ENCODE data around the gene WNT4. TPM values are rescaled to one million over a fixed set of nuclear protein-coding genes. Genes with fewer than 3 reads are reported as not detected.

The WNT4 gene
- polyA plus RNA-seq, 3 donors = 0.24 to 1.0 (median 0.45) TPM

DNA sequence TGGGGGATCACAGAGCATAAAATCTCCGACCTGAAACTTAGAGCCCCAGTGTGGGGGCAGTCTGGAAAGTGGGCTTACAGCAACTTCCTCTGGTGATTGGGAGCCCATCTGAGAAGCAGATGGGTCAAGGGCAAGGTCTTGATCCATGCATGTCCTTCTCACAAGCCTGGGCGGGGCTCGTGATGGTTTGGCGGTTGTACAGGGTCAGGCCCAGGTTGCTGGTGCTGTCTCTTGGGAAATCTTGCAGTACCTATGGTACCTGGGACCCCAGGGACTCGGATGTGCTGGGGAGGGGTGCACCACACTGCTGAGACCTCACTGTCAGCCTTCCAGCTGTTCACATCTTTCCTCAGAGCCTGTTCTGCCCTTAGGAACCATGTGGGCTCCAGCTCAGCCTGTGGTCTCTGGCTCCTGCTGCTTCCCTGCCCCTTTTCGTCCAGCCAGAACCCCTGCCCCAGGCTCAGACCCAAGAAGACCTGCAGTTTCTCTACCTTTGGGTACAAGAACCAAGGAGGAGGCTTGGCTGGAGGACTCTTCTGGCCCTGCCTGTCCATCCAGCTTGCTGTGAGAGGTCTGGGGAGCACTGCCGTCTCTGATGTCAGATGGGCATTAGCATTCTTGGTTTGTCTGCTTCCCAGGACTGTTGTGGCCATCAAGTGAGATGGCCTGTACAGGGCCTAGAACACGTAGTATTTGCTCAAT, 24.5 kb downstream of the WNT4 start:
- 79 to 89% (median 84%) methylated on average over 7 to 8 of the region's 8 CpGs for WGBS, 3 donors
- no peak overlapping the region for H3K27ac ChIP-seq (ENCODE audit: low read depth, low read length)

DNA sequence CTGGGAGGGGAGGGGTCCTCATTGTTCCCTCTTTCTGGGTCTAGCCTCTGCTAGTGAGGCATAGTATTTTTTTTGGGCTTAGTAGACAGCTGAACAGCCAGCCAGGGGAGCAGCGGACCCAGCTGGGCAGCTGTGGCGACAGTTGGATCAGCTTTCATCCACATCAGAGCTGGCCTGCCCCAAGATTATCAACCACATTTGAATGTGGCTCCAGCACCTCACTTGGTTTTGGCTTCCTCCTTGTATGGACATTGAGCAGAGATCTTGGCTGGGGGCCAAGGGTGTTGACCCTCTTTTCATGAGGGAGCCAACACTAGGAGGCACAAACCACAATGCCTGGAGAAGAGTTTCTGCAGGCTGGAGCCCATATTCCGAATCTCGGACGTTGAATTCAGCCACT, 25.0 kb downstream of the WNT4 start:
- no peak overlapping the region for H3K27ac ChIP-seq (ENCODE audit: low read depth, low read length)
- WGBS, 3 donors = 77 to 84% (median 83%) methylated on average over 5 of the region's 5 CpGs

DNA sequence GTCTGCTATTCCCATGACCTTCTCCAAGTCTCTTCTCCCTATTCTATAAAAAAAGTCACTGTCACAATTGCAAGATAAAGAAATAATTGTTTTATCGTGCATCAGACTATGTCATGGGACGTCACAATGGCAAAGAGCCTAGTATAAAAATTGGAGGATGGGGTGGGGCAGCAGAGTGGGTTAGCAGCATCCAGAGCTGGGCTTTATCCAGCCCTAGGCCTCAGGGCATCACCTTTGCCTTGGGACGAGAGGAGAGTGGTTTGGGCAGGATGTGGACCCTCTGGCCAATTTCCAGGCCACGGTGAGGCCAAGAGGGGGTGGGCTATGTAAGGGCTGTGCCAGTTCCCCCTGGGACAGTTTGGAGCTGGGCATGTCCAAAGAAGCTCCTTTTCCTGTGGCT, 25.7 kb downstream of the WNT4 start:
- no peak overlapping the region for H3K27ac ChIP-seq (ENCODE audit: low read depth, low read length)
- 51 to 82% (median 54%) methylated on average over 4 of the region's 4 CpGs for WGBS, 3 donors

DNA sequence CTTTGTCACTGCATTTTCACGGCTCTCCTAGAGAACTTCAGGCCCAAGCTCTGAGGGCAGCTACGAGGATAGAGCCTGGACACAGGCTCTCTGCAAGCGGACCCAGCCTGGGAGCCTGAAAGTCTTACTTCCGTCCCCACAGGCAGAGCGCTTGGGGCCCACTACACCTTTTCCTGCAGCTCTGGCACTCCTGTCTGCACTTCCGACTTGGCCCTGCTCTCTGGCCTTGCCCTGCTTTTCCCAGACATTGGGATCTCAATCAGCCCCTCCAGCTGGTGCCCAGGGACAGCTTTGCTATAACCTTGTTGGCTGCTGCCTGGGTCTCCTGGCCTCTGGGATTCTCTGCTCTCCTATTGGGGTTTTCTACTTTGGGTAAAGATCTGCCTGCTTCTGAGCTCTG, 27.6 kb downstream of the WNT4 start:
- no peak overlapping the region for H3K27ac ChIP-seq (ENCODE audit: low read depth, low read length)
- 83 to 85% (median 85%) methylated on average over 6 of the region's 6 CpGs for WGBS, 3 donors

DNA sequence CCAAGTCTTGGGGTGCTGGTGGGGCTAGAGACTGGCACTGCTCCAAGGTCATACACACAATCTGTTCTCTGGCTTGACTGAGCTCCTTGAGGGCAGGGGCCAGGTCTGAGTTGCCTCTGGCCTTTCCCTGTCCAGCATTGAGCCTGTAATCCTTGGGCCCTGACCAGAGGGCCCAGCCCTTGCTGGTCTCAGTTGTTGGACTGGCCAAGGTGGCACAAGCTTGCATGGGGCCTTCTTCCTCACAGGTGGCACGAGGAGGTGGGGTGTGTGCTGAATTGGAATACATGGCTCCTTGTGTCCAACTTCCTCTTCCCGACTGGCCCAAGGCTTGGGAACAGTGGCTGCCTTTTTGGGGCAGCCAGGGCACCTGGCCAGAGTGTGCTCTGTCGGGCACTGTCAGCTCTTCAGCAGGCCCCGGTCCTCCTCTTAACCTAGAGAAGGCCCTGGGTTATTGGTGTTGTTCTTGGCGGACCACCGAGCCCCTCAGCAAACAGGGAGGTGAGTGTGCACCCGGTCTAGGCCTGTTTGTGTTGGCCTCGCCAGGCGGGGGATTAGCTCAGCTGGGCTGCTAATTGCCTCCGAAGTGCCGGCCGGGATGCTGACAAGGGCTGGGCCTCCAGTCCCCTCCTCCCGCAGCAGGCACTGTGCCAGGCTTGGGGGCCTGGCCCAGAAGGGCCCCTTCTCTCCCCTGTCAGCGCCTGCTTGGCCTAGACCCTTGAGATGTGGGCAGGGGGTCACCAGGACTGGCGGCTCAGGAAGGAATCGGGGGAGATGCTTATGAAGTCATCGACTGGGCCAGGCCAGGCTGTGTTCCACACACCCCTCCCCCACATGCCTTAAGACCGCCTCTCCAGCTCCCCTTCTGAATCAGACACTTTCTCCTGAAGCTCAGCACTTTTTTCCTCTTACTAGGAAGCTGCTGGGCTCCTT, 28.5 kb downstream of the WNT4 start:
- H3K27ac ChIP-seq (ENCODE audit: low read depth, low read length) = no peak overlapping the region
- WGBS, 3 donors = 51 to 67% (median 53%) methylated on average over 16 to 18 of the region's 18 CpGs

DNA sequence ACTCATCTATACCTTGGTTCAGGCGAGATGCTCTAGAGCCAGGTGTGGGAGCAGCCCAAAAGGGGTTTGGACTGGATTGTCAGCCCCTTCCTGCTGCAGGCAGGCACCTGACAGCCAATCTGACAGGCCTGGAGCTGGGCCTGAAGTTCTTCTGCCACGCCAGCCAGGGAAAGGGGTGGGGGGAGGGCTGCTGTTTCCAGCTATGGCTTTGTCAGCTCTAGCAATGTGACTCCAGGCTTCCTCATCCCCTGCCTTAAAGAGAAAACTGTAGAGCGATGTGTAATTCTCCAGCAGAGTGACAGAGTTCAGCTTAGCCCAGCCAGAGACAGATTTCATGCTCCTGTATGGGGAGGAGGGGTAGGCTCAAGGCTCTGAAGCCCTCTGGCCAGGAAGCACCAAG, 30.3 kb downstream of the WNT4 start:
- 88 to 90% (median 89%) methylated on average over 3 of the region's 3 CpGs for WGBS, 3 donors
- no peak overlapping the region for H3K27ac ChIP-seq (ENCODE audit: low read depth, low read length)

DNA sequence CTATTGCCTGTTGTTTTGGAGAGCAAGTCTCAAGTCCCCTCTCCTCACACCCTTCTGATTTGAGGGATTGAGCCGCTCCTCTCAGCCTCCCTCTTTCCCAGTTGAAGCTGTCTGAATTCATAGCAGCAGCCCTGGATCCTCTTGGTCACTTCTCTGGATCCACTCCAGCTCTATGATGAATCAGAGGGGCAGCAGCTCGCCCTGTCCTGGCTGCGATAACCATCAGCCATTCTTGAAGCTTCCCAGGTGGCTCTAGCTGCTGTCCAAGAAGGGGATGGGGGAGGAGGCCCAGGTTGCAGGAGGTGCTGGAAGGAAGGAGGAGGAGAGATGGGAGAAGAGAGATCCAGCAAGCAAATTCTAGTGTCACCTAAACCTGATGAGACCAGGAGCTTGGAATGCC, 31.3 kb downstream of the WNT4 start:
- WGBS, 3 donors = 73 to 80% (median 80%) methylated on average over 3 of the region's 3 CpGs
- H3K27ac ChIP-seq (ENCODE audit: low read depth, low read length) = no peak overlapping the region

DNA sequence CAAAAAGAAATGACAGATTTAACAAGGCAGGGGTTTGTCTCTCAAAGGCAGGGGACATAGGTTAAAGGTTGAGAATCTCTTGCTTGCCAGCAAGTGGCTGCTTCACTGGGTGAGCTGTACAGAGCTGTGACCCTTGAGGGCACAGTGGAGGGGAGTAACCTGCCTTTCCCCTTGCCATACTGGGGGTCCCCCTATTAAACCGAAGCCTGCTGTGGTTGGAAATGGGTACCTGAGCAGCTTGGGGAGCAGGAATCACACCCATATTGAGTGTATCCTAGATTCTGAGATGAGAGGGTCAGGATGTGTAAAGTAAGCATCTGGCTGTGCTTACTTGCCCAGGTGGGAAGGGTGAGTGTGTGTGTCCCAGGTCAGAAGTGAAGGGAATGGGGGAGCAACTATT, 31.8 kb downstream of the WNT4 start:
- no peak overlapping the region for H3K27ac ChIP-seq (ENCODE audit: low read depth, low read length)
- 93 to 95% (median 95%) methylated on average over 1 of the region's 1 CpG for WGBS, 3 donors

DNA sequence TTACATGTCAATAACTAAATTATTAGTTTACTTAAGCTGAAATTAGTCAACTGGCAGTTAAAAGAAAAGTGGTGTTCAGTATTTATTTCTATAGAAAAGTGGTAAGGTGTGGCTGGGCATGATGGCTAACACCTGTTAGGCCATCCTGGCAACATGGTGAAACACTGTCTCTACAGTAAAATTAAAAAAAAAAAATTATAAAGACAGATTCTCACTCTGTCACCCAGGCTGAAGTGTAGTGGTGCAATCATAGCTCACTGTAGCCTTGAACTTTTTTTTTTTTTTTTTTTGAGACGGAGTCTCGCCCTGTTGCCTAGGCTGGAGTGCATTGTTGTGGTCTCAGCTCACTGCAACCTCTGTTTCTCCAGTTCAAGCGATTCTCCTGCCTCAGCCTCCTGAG, 32.9 kb downstream of the WNT4 start:
- 90 to 98% (median 96%) methylated on average over 3 of the region's 3 CpGs for WGBS, 3 donors

DNA sequence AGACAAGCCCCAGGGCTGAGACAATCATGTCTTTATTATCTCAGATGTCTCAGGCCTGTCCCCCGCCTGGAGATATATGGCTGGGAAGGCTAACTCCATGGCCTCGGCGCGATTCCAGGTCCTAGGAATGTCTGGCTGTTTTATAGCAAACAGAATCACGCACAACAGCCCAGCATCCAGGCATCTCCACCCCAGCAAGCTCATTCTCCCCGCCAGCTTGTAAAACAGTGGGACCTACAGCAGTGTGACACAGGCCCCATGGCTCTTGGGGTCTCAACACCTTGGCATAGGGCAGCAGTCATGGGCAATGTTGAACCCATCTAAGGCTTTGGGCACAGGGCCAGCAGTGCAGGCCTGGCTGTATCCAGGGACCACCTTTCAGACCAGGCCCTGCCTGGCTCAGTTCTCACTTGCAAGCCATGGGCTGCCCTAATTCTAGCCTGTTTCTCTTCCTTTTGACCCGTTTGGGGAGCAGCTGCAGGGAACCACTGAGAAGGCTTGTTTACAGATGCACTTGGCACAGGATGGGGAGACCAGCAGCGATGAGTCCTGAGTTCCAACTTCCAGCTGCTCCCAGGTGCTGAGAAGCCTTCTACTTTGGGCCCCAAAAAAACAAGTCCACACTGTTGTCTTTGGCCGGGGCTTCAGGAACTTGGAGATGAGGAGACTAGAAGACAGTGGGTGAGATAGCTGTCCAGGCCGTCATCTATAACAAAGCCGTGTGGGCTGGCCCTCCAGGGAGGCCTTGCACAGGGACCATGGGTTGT, 34.4 kb downstream of the WNT4 start:
- H3K27ac ChIP-seq (ENCODE audit: low read depth, low read length) = no peak overlapping the region
- 46 to 74% (median 70%) methylated on average over 11 of the region's 11 CpGs for WGBS, 3 donors

More for the DNA sequence above, 32.9 kb downstream of the WNT4 start:
- H3K27ac ChIP-seq (ENCODE audit: low read depth, low read length) = no peak overlapping the region

DNA sequence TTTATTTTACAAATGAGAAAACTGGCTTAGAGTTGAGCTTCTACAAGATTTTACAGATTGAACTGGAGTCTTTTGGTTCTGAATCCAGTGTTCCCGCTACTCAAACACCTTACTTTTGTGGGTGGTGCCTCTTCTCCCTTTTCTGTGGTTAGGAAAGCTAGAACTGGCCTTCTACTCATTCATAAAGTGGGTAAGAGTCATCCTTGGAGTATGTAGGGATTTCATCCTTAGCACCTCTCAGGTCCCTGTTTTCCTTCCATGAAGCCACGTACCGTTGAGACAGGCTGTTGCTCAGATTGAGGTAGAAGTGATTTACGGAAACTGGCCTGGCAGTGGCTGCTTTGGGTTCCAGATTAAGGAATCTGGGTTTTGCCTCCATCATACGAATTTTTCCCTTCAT, 35.8 kb downstream of the WNT4 start:
- no peak overlapping the region for H3K27ac ChIP-seq (ENCODE audit: low read depth, low read length)
- WGBS, 3 donors = 91 to 94% (median 93%) methylated on average over 5 of the region's 5 CpGs

DNA sequence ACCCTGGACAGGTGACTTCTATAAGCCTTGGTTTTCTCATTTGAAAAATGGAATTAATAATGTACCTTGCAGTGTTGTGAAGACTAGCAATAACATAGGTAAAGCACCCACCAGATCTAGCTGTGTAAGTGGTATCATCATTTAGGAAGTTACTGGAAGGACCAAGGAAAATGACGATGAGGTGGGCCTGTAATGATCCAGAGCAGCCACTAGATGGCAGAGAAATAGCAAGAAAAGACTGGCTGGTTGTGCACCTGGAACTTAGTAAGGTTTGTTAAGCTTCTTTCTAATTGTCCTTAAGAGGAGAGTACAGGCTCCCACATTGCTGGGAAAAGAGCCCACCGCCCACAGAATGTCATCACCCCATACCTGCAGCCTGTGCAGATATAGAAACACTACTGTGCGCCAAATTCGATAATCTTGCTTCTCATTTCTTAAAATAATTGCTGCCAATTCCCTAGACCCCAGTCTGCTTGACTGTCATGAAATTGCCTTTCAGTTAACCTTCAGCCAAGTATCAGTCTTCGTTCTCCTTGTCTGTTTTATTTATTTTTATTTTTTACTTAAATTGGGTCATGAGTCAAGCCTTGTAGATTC, 37.2 kb downstream of the WNT4 start:
- WGBS, 3 donors = 53 to 65% (median 65%) methylated on average over 5 of the region's 5 CpGs
- H3K27ac ChIP-seq (ENCODE audit: low read depth, low read length) = no peak overlapping the region

DNA sequence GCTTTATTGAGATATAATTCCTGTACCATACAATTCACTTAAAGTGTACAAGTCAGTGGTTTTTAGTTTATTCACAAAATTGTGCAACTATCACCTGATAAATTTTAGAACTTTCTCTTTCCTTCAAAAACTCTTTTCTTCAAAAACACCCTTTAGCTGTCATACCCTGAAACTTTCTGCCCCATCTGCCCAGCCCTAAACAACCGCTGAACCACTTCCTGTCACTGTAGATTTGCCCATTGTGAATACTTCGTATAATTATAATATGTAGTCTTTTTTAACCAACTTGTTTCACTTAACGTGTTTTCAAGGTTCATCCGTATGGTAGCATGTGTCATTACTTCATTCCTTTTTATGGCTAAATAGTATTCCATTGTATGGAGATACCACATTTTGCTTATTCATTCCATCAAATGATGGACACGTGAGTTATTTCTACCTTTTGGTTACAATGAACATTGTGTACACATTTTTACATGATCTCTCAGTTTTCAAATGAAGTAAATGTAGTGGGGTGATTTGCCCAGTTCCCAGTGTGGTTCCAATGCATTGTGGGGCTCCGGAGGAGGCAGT, 37.9 kb downstream of the WNT4 start:
- H3K27ac ChIP-seq (ENCODE audit: low read depth, low read length) = no peak overlapping the region
- 79 to 93% (median 86%) methylated on average over 6 of the region's 6 CpGs for WGBS, 3 donors

DNA sequence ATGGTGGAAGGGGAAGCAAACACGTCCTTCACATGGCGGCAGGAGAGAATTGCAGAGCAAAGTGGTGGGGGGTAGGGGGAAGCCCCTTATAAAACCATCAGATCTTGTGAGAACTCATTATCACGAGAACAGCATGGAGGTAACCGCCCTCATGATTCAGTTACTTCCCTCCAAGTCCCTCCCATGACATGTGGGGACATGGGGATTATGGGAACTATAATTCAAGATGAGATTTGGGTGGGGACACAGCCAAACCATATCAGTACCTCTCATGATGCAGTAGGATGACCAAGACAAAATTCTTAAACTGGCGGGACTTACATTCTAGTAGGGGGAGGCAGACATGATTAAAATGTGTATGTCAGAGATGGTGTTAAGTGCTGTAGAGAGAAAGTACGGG, 38.8 kb downstream of the WNT4 start:
- no peak overlapping the region for H3K27ac ChIP-seq (ENCODE audit: low read depth, low read length)
- WGBS, 3 donors = 77 to 92% (median 77%) methylated on average over 6 of the region's 6 CpGs

DNA sequence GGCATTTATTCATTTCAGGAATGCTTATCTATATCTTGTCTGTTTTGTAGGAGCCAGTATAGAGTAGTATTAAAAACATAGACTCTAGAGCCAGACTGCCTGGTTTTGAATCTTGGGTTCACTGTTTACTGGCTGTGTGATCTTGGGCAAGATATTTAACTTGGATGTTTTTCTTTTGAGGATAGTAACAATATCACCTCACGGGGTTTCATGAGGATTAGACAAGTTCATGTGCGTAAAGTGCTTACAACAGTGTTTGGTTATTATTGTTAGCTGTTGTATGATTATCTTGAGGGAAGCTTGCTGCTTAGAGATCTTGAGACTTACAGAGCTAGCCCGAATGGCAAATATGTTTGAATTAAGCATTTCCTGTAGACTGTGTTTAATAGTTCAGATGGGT, 40.2 kb downstream of the WNT4 start:
- H3K27ac ChIP-seq (ENCODE audit: low read depth, low read length) = no peak overlapping the region
- 39 to 89% (median 81%) methylated on average over 3 of the region's 3 CpGs for WGBS, 3 donors

DNA sequence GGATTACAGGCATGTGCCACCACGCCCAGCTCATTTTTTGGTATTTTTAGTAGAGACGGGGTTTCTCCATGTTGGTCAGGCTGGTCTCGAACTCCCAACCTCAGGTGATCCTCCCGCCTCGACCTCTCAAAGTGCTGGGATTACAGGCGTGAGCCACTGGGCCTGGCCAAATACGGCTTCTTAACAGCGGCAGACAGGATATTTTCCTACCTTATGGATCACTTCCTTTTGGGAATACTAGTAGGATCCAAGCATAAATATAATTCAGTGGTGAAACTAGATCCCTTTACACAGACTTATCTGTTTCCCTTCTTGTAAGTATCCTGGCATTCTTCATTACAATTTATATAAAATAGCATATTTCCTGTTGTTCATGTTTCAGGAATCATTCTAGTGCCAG, 40.9 kb downstream of the WNT4 start:
- 77 to 88% (median 78%) methylated on average over 8 of the region's 8 CpGs for WGBS, 3 donors
- H3K27ac ChIP-seq (ENCODE audit: low read depth, low read length) = no peak overlapping the region

DNA sequence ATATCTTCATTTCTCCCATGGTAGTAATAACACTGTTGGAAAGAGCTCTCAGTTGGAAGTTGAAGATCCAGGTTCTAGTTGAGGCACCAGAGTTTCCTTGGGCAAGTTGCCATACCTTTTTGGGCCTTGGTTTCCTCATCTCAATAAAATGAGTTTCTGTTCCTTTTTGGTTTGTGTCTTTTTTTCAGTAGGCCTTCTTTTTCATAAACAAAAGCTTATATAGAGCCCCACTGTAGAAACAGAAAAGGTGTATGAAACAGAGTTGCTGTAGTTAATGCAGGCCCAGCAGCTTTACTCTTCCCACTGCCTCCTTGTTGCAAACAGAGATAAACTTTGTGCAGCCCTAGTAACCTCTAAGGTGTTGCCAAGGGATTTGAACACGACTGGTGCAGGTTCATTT, 41.7 kb downstream of the WNT4 start:
- H3K27ac ChIP-seq (ENCODE audit: low read depth, low read length) = no peak overlapping the region
- WGBS, 3 donors = 39 to 64% (median 56%) methylated on average over 1 of the region's 1 CpG

DNA sequence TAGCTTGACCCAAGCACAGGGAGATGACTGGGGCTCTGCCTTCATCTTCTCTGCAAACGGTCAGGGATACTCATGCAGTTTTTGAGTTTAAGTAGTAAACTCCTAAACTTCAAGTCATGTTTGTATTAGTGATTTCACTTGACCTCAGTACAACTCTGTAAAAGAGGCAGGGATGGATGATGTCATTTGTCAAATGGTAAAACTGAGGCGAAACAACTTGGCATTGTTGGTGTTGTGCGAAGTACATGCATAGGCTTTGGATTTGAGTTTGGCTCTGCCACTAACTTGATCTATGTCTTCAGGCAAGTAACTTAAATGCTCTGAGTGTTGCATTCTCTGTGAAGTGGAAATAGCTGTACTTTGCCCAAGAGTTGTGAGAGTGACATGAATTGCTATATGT, 42.7 kb downstream of the WNT4 start:
- H3K27ac ChIP-seq (ENCODE audit: low read depth, low read length) = no peak overlapping the region
- WGBS, 3 donors = 91 to 95% (median 91%) methylated on average over 3 of the region's 3 CpGs
